ENCODE data around the gene PPM1A.

PPM1A gene

DNA sequence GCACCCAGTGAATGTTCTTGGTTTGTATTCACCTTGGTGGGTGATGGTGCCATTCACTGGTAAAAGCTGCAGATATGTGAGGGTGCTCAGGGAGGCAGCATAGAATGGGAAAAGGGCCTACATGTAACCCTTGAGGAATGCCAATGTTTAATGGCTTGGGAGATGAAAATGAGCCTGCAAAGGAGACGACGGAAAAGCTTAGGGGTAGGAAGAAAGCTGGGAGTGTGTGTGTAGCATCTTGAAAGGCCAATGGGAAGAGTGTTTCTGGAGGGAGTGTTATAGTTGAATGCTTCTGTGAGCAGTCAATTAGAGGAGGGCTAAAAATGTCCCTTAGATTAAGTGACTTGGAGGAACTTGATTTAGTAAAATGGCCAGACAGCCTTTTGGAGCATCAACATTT is 24.9 kb downstream of the PPM1A start:
- Histone ChIP-seq H3K4me2 (ENCODE audit: insufficient read depth, low read length, poor library complexity, severe bottlenecking) (no peak overlapping the region), H3K4ac (ENCODE audit: low read length) (no peak overlapping the region), H3K14ac (ENCODE audit: low read length) (no peak overlapping the region), H3K27ac (replicated peaks; ENCODE audit: low read length) (no peak overlapping the region), H3K4me1 (ENCODE audit: control insufficient read depth in 2 of 2, insufficient read depth in 1 of 2, low read depth in 1 of 2, low read length in 2 of 2) (peaks cover 0 to 4% of the 10 kb centered on the region in 2 donors), H2BK15ac (ENCODE audit: low read length) (no peak overlapping the region), H3K27me3 (ENCODE audit: control insufficient read depth in 3 of 3, insufficient read depth in 3 of 3, low read depth in 1 of 3, low read length in 3 of 3) (no peaks in the 10 kb centered on the region), H4K91ac (ENCODE audit: low read depth, low read length, poor library complexity) (no peak overlapping the region), H2AK5ac (ENCODE audit: low read depth, low read length) (no peak overlapping the region), H2BK12ac (ENCODE audit: low read length) (no peak overlapping the region), H3K9ac (ENCODE audit: low read depth, low read length, poor library complexity) (no peak overlapping the region), H4K8ac (ENCODE audit: low read depth, low read length) (no peak overlapping the region), H3K4me3 (ENCODE audit: low read length in 2 of 2) (no peak overlapping the region), H2AFZ (ENCODE audit: low read length) (no peak overlapping the region), H3K36me3 (replicated peaks in 1 of 2; ENCODE audit: control insufficient read depth in 2 of 2, insufficient read depth in 2 of 2, low read length in 2 of 2) (no peaks in the 10 kb centered on the region), H3K79me1 (ENCODE audit: low read depth, low read length) (peaks cover 2% of the 10 kb centered on the region), H3K23ac (ENCODE audit: low read depth, low read length, poor library complexity) (no peak overlapping the region), H3K9me3 (replicated peaks in 1 of 2; ENCODE audit: control insufficient read depth in 2 of 2, insufficient read depth in 1 of 2, low read depth in 1 of 2, low read length in 2 of 2) (peaks cover 0 to 7% of the 10 kb centered on the region in 2 donors), H2BK5ac (ENCODE audit: low read length) (no peak overlapping the region), H3K18ac (ENCODE audit: low read length) (no peak overlapping the region), H2BK120ac (ENCODE audit: low read depth, low read length) (no peak overlapping the region)
- DNase-seq (ENCODE audit: low spot score) = no peak
- WGBS, 2 donors (ENCODE audit: extremely low coverage in 2 of 2, insufficient read length in 2 of 2, insufficient replicate concordance in 1 of 2) = no CpG with 5 or more reads among the region's 2 CpGs

DNA sequence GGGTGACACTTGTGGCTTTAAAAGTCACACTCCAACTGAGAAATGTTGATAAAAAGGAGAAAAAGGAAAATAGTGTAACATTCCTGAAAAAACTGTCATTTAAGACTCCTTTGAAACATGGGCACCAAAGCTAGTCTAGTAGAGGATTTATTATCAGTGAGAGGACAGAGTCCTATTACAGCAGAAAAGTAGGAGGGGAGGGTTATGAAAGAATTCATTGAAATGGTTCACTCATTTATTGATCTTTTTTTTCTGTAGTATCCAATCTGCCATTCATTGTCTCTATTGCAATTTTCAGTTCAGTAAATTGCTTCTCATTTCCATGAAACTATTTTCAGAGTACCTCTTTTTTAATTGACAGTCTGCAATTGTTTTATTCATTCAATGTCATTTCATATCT is 25.4 kb downstream of the PPM1A start:
- no peak overlapping the region for H2AFZ ChIP-seq (ENCODE audit: low read length)
- no peak overlapping the region for H3K27ac ChIP-seq (replicated peaks; ENCODE audit: low read length)
- H2BK120ac ChIP-seq (ENCODE audit: low read depth, low read length) = no peak overlapping the region
- no peak overlapping the region for H3K4ac ChIP-seq (ENCODE audit: low read length)
- H3K9me3 ChIP-seq (replicated peaks in 1 of 2; ENCODE audit: control insufficient read depth in 2 of 2, insufficient read depth in 1 of 2, low read depth in 1 of 2, low read length in 2 of 2) = peaks cover 0 to 2% of the 10 kb centered on the region in 2 donors
- no peak for DNase-seq (ENCODE audit: low spot score)
- H4K91ac ChIP-seq (ENCODE audit: low read depth, low read length, poor library complexity) = no peak overlapping the region
- H3K18ac ChIP-seq (ENCODE audit: low read length) = no peak overlapping the region
- no peak overlapping the region for H3K23ac ChIP-seq (ENCODE audit: low read depth, low read length, poor library complexity)
- no peak overlapping the region for H3K4me2 ChIP-seq (ENCODE audit: insufficient read depth, low read length, poor library complexity, severe bottlenecking)
- no peaks in the 10 kb centered on the region for H3K27me3 ChIP-seq (ENCODE audit: control insufficient read depth in 3 of 3, insufficient read depth in 3 of 3, low read depth in 1 of 3, low read length in 3 of 3)
- H2BK5ac ChIP-seq (ENCODE audit: low read length) = no peak overlapping the region
- H3K79me1 ChIP-seq (ENCODE audit: low read depth, low read length) = peaks cover 2% of the 10 kb centered on the region
- no peak overlapping the region for H2BK12ac ChIP-seq (ENCODE audit: low read length)
- no peak overlapping the region for H4K8ac ChIP-seq (ENCODE audit: low read depth, low read length)
- no peak overlapping the region for H3K4me3 ChIP-seq (ENCODE audit: low read length in 2 of 2)
- H3K4me1 ChIP-seq (ENCODE audit: control insufficient read depth in 2 of 2, insufficient read depth in 1 of 2, low read depth in 1 of 2, low read length in 2 of 2) = peaks cover 0 to 4% of the 10 kb centered on the region in 2 donors
- no peaks in the 10 kb centered on the region for H3K36me3 ChIP-seq (replicated peaks in 1 of 2; ENCODE audit: control insufficient read depth in 2 of 2, insufficient read depth in 2 of 2, low read length in 2 of 2)
- H3K9ac ChIP-seq (ENCODE audit: low read depth, low read length, poor library complexity) = no peak overlapping the region
- H2AK5ac ChIP-seq (ENCODE audit: low read depth, low read length) = no peak overlapping the region
- no peak overlapping the region for H2BK15ac ChIP-seq (ENCODE audit: low read length)
- H3K14ac ChIP-seq (ENCODE audit: low read length) = no peak overlapping the region

DNA sequence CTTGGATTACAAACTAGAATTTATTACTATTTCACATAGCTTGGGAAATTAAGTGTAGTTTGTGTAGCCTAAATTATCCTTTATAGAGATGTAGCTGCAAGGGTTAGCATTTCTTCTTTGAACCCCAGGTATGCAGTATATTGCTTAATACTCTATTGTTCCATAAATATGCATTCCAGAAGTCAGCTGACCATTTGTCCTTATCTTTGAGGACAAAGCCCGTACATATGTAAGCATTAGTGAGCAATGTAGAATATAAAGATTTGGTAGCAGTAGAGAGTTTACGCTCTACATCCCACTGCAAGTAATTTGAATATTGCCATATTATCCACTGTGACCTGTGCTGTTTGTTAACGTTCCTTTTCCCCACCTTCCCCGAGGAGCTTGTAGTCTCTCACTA is 26.9 kb downstream of the PPM1A start:
- H3K23ac ChIP-seq (ENCODE audit: low read depth, low read length, poor library complexity) = no peak overlapping the region
- no peak overlapping the region for H3K4ac ChIP-seq (ENCODE audit: low read length)
- no peak overlapping the region for H4K91ac ChIP-seq (ENCODE audit: low read depth, low read length, poor library complexity)
- H3K4me1 ChIP-seq (ENCODE audit: control insufficient read depth in 2 of 2, insufficient read depth in 1 of 2, low read depth in 1 of 2, low read length in 2 of 2) = peaks cover 0 to 4% of the 10 kb centered on the region in 2 donors
- no peak overlapping the region for H3K27ac ChIP-seq (replicated peaks; ENCODE audit: low read length)
- H3K9ac ChIP-seq (ENCODE audit: low read depth, low read length, poor library complexity) = no peak overlapping the region
- H3K4me2 ChIP-seq (ENCODE audit: insufficient read depth, low read length, poor library complexity, severe bottlenecking) = no peak overlapping the region
- H2BK5ac ChIP-seq (ENCODE audit: low read length) = no peak overlapping the region
- H2BK120ac ChIP-seq (ENCODE audit: low read depth, low read length) = no peak overlapping the region
- no peak overlapping the region for H2BK12ac ChIP-seq (ENCODE audit: low read length)
- H3K27me3 ChIP-seq (ENCODE audit: control insufficient read depth in 3 of 3, insufficient read depth in 3 of 3, low read depth in 1 of 3, low read length in 3 of 3) = no peaks in the 10 kb centered on the region
- H3K9me3 ChIP-seq (replicated peaks in 1 of 2; ENCODE audit: control insufficient read depth in 2 of 2, insufficient read depth in 1 of 2, low read depth in 1 of 2, low read length in 2 of 2) = peaks cover 0 to 2% of the 10 kb centered on the region in 2 donors
- no peak overlapping the region for H3K14ac ChIP-seq (ENCODE audit: low read length)
- no peak overlapping the region for H2AK5ac ChIP-seq (ENCODE audit: low read depth, low read length)
- no CpG with 5 or more reads among the region's 4 CpGs for WGBS, 2 donors (ENCODE audit: extremely low coverage in 2 of 2, insufficient read length in 2 of 2, insufficient replicate concordance in 1 of 2)
- no peak overlapping the region for H2BK15ac ChIP-seq (ENCODE audit: low read length)
- no peak overlapping the region for H3K4me3 ChIP-seq (ENCODE audit: low read length in 2 of 2)
- H2AFZ ChIP-seq (ENCODE audit: low read length) = no peak overlapping the region
- no peaks in the 10 kb centered on the region for H3K36me3 ChIP-seq (replicated peaks in 1 of 2; ENCODE audit: control insufficient read depth in 2 of 2, insufficient read depth in 2 of 2, low read length in 2 of 2)
- peaks cover 2% of the 10 kb centered on the region for H3K79me1 ChIP-seq (ENCODE audit: low read depth, low read length)
- H3K18ac ChIP-seq (ENCODE audit: low read length) = no peak overlapping the region
- H4K8ac ChIP-seq (ENCODE audit: low read depth, low read length) = no peak overlapping the region
- DNase-seq (ENCODE audit: low spot score) = no peak

DNA sequence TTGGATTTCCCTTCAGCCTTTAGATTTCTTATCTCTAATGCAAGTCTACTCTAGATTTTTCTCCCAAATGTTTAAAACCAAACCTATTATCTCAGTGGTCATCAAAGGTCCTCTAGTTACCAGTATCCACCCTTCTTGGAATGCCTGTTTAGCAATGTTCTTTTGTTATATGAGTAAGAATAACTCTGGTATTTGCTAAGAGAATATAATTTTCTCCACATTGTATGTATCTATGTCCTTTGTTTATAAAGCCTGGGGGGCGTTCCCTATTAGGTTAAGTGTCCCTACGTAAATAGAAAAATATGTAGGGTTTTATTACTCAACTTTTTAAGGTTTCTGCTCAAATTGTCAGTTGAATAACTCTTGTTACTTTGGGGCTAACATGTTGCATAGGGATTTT is 27.3 kb downstream of the PPM1A start:
- no CpG with 5 or more reads among the region's 2 CpGs for WGBS, 2 donors (ENCODE audit: extremely low coverage in 2 of 2, insufficient read length in 2 of 2, insufficient replicate concordance in 1 of 2)
- Histone ChIP-seq H3K79me1 (ENCODE audit: low read depth, low read length) (peaks cover 2% of the 10 kb centered on the region), H3K9me3 (replicated peaks in 1 of 2; ENCODE audit: control insufficient read depth in 2 of 2, insufficient read depth in 1 of 2, low read depth in 1 of 2, low read length in 2 of 2) (peaks cover 0 to 2% of the 10 kb centered on the region in 2 donors), H3K4me3 (ENCODE audit: low read length in 2 of 2) (no peak overlapping the region), H3K36me3 (replicated peaks in 1 of 2; ENCODE audit: control insufficient read depth in 2 of 2, insufficient read depth in 2 of 2, low read length in 2 of 2) (no peaks in the 10 kb centered on the region), H3K27ac (replicated peaks; ENCODE audit: low read length) (no peak overlapping the region), H4K91ac (ENCODE audit: low read depth, low read length, poor library complexity) (no peak overlapping the region), H3K14ac (ENCODE audit: low read length) (no peak overlapping the region), H3K4me1 (ENCODE audit: control insufficient read depth in 2 of 2, insufficient read depth in 1 of 2, low read depth in 1 of 2, low read length in 2 of 2) (peaks cover 0 to 4% of the 10 kb centered on the region in 2 donors), H2BK5ac (ENCODE audit: low read length) (no peak overlapping the region), H3K4me2 (ENCODE audit: insufficient read depth, low read length, poor library complexity, severe bottlenecking) (no peak overlapping the region), H3K18ac (ENCODE audit: low read length) (no peak overlapping the region), H3K4ac (ENCODE audit: low read length) (no peak overlapping the region), H2BK15ac (ENCODE audit: low read length) (no peak overlapping the region), H3K27me3 (ENCODE audit: control insufficient read depth in 3 of 3, insufficient read depth in 3 of 3, low read depth in 1 of 3, low read length in 3 of 3) (no peaks in the 10 kb centered on the region), H2BK12ac (ENCODE audit: low read length) (no peak overlapping the region), H2BK120ac (ENCODE audit: low read depth, low read length) (no peak overlapping the region), H2AK5ac (ENCODE audit: low read depth, low read length) (no peak overlapping the region), H3K23ac (ENCODE audit: low read depth, low read length, poor library complexity) (no peak overlapping the region), H2AFZ (ENCODE audit: low read length) (no peak overlapping the region), H4K8ac (ENCODE audit: low read depth, low read length) (no peak overlapping the region), H3K9ac (ENCODE audit: low read depth, low read length, poor library complexity) (no peak overlapping the region)
- no peak for DNase-seq (ENCODE audit: low spot score)

All from neuronal stem cell (in vitro differentiated cells).